ENCODE measurements around the gene RBM4B. TPM values are rescaled to one million over a fixed set of nuclear protein-coding genes. Genes with fewer than 3 reads are reported as not detected.

The RBM4B gene
- total RNA-seq, 4 donors from 2014 or later = 10.3 to 13.2 (median 12.2) TPM

DNA sequence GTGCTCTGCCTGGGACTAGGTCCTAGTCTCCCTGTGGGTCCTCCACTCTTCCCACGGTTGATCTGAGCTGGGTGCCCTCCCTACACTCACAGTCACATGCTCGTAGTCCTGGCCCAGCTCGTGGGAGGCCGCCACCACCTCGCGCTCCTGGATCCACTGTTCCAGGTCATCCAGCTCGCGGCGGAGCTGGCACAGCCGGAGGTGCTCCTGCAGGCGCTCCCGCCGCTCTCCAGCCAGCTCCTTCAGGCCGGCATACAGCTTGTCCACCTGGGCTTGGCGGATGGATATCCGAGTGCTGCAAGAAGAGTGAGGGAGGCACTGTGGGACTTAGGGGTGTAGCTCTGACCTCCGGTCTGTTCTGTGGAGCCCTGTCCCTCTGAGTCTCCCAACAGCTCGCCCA, 14.8 kb upstream of the RBM4B start:
- peaks cover 0 to 10% (median 4%) of the 10 kb centered on the region in 4 donors for H3K4me1 ChIP-seq
- no peaks in the 10 kb centered on the region for H3K9me3 ChIP-seq
- H3K36me3 ChIP-seq = no peaks in the 10 kb centered on the region
- intact Hi-C loops (cut with DNase I) = no loop called here
- no peaks in the 10 kb centered on the region for H3K27me3 ChIP-seq
- DNase-seq (ENCODE audit: extremely low spot score) = no peak
- H3K27ac ChIP-seq (replicated peaks in 1 of 4) = no peak overlapping the region
- no peak overlapping the region for H3K4me3 ChIP-seq
- WGBS = 96% methylated on average over 17 of the region's 18 CpGs
- TF ChIP-seq, protein P1, sequence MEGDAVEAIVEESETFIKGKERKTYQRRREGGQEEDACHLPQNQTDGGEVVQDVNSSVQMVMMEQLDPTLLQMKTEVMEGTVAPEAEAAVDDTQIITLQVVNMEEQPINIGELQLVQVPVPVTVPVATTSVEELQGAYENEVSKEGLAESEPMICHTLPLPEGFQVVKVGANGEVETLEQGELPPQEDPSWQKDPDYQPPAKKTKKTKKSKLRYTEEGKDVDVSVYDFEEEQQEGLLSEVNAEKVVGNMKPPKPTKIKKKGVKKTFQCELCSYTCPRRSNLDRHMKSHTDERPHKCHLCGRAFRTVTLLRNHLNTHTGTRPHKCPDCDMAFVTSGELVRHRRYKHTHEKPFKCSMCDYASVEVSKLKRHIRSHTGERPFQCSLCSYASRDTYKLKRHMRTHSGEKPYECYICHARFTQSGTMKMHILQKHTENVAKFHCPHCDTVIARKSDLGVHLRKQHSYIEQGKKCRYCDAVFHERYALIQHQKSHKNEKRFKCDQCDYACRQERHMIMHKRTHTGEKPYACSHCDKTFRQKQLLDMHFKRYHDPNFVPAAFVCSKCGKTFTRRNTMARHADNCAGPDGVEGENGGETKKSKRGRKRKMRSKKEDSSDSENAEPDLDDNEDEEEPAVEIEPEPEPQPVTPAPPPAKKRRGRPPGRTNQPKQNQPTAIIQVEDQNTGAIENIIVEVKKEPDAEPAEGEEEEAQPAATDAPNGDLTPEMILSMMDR (IDR thresholded peaks at IDR 0.05) = no peak
- TF ChIP-seq POLR2A (IDR thresholded peaks at IDR 0.05; ENCODE audit: low read depth) = no peak
- TF ChIP-seq POLR2AphosphoS5 (IDR thresholded peaks at IDR 0.05) = no peak
- TF ChIP-seq EP300 (IDR thresholded peaks at IDR 0.05) = no peak

DNA sequence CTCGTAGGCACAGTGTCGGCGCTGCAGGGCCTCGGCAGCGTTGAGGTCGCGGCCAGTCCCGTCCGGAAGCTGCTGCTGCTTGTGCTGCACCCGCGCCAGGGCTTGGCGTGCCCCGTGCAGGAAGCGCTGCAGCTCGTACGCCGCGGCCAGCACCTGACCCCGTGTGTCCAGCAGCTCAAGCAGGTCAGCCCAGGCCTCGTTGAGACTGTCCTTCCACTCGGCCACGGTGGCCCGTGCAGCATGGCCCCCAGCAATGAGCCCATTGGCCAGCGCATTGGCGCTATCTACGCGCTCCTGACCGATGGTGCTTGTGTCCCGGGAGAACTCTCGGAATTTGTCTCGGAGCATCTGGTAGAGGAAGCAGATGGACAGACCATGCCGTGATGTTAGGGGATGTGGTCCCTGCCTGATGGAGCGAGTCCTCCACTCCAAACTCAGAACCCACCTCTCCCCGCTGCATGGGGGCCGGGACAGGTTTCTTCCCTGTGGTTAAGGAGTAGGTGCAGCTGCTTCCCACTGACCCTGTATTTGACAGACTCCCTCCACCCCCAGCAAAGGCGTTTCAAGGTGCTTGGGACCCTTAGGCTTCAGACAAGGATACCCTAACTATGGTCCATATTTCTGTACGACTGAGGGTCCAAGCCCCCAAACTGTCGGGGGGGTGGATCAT, 13.8 kb upstream of the RBM4B start:
- intact Hi-C loops (cut with DNase I) = no loop called here
- TF ChIP-seq POLR2AphosphoS5 (IDR thresholded peaks at IDR 0.05) = no peak
- TF ChIP-seq POLR2A (IDR thresholded peaks at IDR 0.05; ENCODE audit: low read depth) = no peak
- no peak for TF ChIP-seq EP300 (IDR thresholded peaks at IDR 0.05)
- TF ChIP-seq, protein P1 (IDR thresholded peaks at IDR 0.05) = no peak
- H3K4me1 ChIP-seq = peaks cover 0 to 10% (median 4%) of the 10 kb centered on the region in 4 donors
- H3K27me3 ChIP-seq = no peaks in the 10 kb centered on the region
- H3K36me3 ChIP-seq = no peaks in the 10 kb centered on the region
- WGBS = 97% methylated on average over 36 of the region's 38 CpGs
- no peak overlapping the region for H3K27ac ChIP-seq (replicated peaks in 1 of 4)
- no peaks in the 10 kb centered on the region for H3K9me3 ChIP-seq
- no peak overlapping the region for H3K4me3 ChIP-seq
- no peak for DNase-seq (ENCODE audit: extremely low spot score)

- Histone ChIP-seq H3K27me3 (no peaks in the 10 kb centered on the region), H3K36me3 (no peaks in the 10 kb centered on the region), H3K4me3 (no peak overlapping the region), H3K4me1 (peaks cover 0 to 8% (median 3%) of the 10 kb centered on the region in 4 donors), H3K27ac (replicated peaks in 1 of 4) (no peak overlapping the region), H3K9me3 (no peaks in the 10 kb centered on the region)
- no peak for DNase-seq (ENCODE audit: extremely low spot score)
- intact Hi-C loops (cut with DNase I) = no loop called here
- WGBS = 90% methylated on average over 19 of the region's 32 CpGs
- TF ChIP-seq, protein P1 (IDR thresholded peaks at IDR 0.05) = no peak
- TF ChIP-seq POLR2AphosphoS5 (IDR thresholded peaks at IDR 0.05) (no peak), EP300 (IDR thresholded peaks at IDR 0.05) (no peak), POLR2A (IDR thresholded peaks at IDR 0.05; ENCODE audit: low read depth) (no peak)
Measured at GRCh38 chr11:66689661-66690590, 12.2 kb upstream of the RBM4B start.

DNA sequence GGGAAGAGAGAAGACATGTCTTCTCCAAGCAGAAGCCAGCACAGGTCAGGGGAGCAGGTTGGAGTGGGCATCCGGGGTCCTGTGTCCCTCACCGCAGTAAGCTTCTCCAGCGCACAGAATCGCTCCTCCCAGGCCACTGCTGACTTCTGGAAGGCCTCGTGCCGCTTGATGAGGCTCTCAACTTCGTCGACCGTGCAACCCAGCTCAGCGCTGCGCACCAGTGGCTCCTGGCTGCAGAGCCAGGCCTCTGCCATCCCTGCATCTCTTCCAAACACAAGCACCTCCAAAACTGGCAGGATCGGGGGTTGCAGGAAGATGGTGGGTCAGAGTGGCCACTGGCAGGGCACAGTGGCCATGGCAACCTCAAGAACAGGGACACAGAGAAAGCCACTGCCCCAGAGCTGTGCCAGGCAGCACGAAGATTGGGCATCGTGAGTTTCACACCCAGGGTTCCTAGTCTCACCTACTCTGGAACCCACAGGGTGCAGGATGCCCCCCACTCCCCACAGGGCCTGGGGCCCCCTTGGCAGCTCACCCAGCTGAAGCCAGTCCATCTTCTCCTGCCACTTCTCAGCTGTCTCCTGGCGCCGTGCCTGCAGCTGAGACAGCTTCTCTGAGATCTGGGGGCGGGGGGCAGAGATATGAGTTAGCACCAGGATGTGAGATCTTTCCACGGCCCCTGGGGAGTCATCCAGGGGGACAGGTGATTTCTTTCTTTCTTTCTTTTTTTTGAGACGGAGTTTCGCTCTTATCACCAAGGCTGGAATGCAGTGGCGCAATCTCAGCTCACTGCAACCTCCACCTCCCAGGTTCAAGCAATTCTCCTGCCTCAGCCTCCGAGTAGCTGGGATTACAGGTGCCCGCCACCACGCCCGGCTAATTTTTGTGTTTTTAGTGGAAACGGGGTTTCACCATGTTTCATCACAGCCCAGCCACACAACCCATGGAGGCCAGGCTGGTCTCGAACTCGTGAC, 11.2 kb upstream of the RBM4B start:
- no peaks in the 10 kb centered on the region for H3K4me1 ChIP-seq
- no peak for DNase-seq (ENCODE audit: extremely low spot score)
- 86% methylated on average over 20 of the region's 28 CpGs for WGBS
- no peaks in the 10 kb centered on the region for H3K36me3 ChIP-seq
- TF ChIP-seq EP300 (IDR thresholded peaks at IDR 0.05) = no peak
- TF ChIP-seq, protein P1 (IDR thresholded peaks at IDR 0.05) = no peak
- no peak for TF ChIP-seq POLR2AphosphoS5 (IDR thresholded peaks at IDR 0.05)
- no peak for TF ChIP-seq POLR2A (IDR thresholded peaks at IDR 0.05; ENCODE audit: low read depth)
- H3K4me3 ChIP-seq = no peak overlapping the region
- no peaks in the 10 kb centered on the region for H3K9me3 ChIP-seq
- H3K27me3 ChIP-seq = no peaks in the 10 kb centered on the region
- intact Hi-C loops (cut with DNase I) = no loop called here
- no peak overlapping the region for H3K27ac ChIP-seq (replicated peaks in 1 of 4)
